Inferior parietal cortex (tissue), 1 donor: ENCODE results near the gene SCFD2.
A peak's percentile ranks its signal among the peaks of the same experiment; 100 is the strongest.

Source experiments
- DNase-seq: peaks from one replicate; pipeline ENCODE4 v3.0.0-alpha.2; 2016; ENCODE audit errors: extremely low spot score

The SCFD2 gene

GRCh38 chr4:52884994-52885393, 480.9 kb downstream of the SCFD2 start:
- DNase-seq: no peak

DNA sequence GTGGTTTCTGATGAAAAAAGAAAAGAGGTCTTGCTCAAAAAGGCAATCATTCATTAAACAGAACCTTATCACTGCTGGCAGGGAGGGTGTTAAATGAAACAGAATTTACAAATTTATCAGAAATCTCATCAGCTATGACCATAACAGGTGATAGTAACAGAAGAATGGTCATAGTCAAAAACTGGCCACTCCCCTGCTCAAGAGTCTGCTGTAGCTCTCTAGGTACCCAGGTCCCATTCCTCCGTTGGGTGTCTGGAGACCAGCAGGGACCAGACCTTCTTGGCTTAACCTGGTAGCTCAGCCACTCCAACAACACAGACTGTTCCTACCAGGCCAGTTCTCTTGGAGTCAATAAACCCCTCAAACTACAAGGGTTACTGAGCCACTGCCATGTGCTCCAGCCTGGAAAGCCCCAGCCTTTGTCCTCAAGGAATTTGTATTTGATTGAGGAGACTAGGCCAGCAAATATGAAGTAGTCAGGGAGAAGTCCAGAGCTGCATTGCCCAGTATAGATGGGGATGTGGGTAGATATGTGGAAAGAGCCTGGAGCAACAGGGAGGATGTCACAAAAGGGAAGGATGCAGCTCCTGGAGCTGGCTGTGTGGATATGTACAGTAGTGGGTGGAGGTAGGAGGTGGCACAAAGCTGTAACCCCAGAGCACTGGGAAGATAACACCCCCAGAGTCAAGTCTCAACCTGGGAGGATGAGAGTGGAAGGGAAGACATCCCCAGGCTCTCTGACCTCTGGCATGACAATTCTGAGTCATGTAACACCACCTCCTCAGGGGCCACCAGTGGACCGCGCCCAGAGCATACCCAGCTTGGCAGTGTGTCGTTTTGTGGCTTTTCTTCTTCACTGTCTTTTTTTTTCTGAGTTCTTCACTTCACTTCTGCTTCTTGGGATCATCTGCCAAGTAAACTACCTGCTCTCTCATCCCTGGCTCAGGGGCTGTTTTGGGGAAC, 481.9 kb downstream of the SCFD2 start:
- no peak for DNase-seq

DNA sequence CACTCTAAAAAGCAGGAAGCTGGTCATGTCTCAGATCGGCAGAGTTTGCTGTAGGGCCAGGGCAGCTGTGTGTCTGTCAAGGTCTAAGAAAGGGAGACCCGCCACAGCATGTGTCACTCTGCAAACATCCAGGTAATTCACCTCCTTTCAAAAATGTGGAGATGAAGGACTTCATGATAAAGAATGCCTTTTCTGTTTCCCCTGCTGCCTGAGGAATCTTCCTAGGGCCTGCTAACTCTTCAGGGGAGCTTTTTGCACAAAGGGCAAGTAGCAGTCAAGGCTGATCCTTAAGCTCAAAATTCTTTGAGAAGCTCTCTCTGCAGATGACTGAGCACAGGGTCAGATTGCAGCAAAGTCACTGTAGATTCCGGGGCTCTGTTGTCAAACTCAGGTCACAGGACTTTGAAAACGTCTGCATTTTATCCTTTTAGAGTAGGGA, 482.7 kb downstream of the SCFD2 start:
- no peak for DNase-seq

GRCh38 chr4:52880994-52881393, 484.9 kb downstream of the SCFD2 start:
- DNase-seq: no peak

DNA sequence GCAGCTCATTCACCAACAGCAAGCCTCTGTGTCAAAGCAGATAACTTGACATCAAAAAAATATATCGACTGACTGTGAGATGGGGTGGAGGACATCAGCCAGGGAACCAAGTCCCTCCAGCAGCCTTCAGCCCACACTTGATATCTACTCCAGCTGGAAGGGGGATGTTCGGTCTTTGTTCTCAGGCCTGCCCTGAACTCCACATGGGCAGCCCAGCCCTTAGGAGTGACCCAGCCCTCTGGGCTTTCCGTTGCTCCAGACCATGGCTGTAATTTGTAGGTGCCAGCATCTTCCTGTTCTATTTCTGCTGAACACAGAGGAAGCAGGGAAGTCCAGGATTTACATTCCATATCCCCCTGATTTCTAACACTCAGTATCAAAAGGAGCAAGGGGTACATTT, 486.4 kb downstream of the SCFD2 start:
- no peak for DNase-seq

DNA sequence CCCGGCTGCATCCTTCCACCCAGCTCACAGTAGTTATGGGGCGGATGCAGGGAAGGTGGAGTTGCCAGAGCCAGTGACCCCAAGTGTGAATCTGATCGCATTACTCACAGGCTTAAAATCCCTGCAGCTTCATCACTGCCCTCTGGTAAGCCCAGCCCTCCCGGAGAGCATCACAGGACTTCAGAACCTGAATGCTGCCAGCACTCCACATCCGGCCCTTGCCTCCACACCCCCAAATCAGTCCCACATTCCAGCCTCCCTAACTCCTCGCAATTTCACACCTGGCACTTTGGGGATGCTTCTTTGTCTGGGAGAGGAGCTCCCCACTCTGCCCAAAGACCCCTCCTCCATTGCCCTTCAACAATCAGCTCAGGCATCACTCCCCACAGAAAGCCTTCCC, 488.2 kb downstream of the SCFD2 start:
- DNase-seq: no peak

DNA sequence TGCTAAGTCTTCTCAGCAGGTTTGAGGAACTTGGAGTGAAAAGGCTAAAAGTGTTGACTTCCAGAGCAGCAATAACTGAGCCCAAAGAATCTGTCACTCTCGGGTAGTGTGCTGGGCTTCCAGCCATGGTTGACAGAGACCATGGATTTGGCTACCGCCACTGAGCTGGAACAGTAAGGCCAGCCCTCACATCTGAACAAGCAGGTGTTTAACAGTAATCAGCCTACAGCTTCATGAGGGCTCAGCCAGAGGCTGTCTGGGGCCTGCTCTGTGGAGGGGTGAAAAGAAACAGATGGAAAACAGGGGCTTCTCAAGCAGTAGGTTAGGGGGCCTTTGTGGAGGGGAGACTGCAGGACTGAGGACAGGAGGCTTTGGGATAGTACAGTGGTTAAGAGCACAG, 488.8 kb downstream of the SCFD2 start:
- no peak for DNase-seq

- no peak for DNase-seq
These were observed 489.8 kb downstream of the SCFD2 start for GRCh38 chr4:52876069-52876468.

DNA sequence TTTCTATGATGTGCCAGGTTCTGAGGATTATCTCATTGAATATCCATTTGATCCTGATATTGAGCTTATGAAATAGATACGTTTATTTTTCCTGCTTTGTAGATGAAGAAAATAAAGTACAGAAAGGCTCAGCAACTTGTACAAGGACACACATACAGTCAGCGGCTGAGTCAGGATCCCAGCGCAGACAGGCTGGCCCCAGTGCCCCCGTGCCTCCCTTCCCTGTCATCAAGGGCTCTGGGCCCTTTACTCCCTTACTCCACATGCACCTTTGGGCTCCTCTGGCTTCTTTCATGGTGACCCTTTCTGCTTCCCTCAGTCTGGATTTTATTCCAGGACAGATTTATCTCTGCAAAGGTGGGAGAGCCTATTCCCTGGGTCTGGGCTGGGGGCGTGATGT, 490.9 kb downstream of the SCFD2 start:
- DNase-seq: no peak

GRCh38 chr4:52873861-52874343, 492.0 kb downstream of the SCFD2 start:
- no peak for DNase-seq

GRCh38 chr4:52873191-52873590, 492.7 kb downstream of the SCFD2 start:
- no peak for DNase-seq

GRCh38 chr4:52870225-52870624, 495.6 kb downstream of the SCFD2 start:
- no peak for DNase-seq

- DNase-seq: no peak
These were observed 496.2 kb downstream of the SCFD2 start for GRCh38 chr4:52869656-52870055.

DNA sequence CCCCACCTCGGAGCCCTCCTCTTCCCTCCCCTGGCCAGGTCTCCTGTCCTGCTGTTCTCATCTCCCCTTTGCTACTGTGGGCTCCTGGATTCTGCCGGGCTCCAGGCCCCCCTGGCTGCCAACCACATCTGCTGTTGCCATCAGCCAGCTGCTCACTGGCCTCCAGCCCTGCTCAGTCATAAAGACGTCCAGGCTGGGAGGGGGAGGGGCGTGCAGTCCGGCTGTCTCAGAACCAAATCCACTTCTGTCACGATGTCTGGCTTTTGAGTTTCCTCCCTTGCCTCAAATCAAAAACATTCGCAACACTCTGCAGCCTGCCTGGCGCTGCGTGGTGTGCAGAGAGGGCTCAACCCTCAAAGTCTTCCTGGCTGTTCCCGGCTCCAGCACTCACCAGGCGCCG, 496.7 kb downstream of the SCFD2 start:
- DNase-seq: no peak

GRCh38 chr4:52868133-52868532, 497.7 kb downstream of the SCFD2 start:
- DNase-seq: no peak

- no peak for DNase-seq
These were observed 498.7 kb downstream of the SCFD2 start for GRCh38 chr4:52867163-52867562.

GRCh38 chr4:52866734-52867133, 499.1 kb downstream of the SCFD2 start:
- no peak for DNase-seq

DNA sequence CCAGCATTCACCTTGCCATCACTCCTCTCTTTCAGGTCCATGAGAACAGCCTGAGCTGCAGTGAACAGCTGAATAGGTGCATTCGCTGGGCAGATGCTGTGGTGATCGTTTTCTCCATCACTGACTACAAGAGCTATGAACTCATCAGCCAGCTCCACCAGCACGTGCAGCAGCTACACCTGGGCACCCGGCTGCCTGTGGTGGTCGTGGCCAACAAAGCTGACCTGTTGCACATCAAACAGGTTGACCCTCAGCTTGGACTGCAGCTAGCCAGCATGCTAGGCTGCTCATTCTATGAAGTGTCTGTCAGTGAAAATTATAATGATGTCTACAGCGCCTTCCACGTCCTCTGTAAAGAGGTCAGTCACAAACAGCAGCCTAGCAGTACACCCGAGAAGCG, 500.6 kb downstream of the SCFD2 start:
- DNase-seq: no peak

GRCh38 chr4:52864793-52865192, 501.1 kb downstream of the SCFD2 start:
- no peak for DNase-seq

- DNase-seq: no peak
These were observed 502.5 kb downstream of the SCFD2 start for GRCh38 chr4:52863324-52863723.

GRCh38 chr4:52862639-52863161, 503.2 kb downstream of the SCFD2 start:
- DNase-seq: no peak

DNA sequence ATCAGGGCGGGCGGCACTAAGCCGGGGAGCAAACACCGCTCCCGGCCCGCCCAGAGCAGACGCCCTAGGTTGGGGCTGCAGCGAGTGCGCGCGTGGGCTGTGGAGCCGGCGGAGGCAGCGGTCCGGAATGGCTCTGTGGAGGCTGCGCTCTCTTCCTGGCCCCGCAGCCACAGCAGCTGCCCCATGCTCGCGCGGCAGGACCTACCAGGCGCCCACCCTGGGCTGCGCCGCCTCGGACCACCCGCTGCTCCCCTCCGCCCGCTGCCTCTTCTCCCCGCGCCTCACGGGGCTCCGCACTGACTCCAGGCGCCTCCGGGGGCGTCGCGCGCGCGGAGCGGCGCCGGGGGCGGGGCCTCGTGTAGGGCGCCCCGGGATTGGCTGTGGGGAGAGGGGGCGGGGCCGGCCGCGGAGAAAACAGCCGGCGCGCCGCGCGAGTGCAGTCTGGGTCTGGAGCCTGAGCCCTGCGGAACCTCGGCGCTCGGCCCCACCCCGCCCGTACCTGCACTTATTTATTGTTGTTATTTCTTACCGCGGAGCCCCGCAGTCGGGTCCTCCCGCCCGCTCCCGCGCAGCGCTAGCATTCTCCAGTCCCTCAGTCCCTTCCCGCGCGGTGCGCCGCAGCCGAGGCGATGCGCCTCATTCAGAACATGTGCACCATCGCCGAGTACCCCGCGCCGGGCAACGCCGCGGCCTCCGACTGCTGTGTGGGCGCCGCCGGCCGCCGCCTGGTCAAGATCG, 503.8 kb downstream of the SCFD2 start, which contains the start of gene RASL11B:
RASL11B (plus strand) TSS at position 439 of the 738 bp plus-strand sequence; CDS start at position 630, 191 bp downstream.
- peak; percentile 74 for DNase-seq
